GM23248 (cell line): ENCODE results near the gene BARHL2. TPM values are rescaled to one million over a fixed set of nuclear protein-coding genes. Genes with fewer than 3 reads are reported as not detected.
A peak's percentile ranks its signal among the peaks of the same experiment; 100 is the strongest.

Source experiments
- DNase-seq: peaks from one replicate; pipeline ENCODE4 v3.0.0-alpha.2; 2015
- H2AFZ ChIP-seq: fragments of 200-600 bp; sonication (generic); 2 replicates; pipeline ENCODE4 v1.6.1; 2016; ENCODE audit warnings: antibody characterized with exemption
- H3F3A ChIP-seq: fragments of 200-600 bp; sonication (generic); 2 replicates; pipeline ENCODE4 v1.6.1; 2016; ENCODE audit warnings: mild to moderate bottlenecking, antibody characterized with exemption, mixed run types; ENCODE audit not compliant: insufficient read depth
- H3K27ac ChIP-seq: fragments of 200-600 bp; sonication (generic); 2 replicates; pipeline ENCODE4 v1.5.1; 2016; ENCODE audit warnings: mild to moderate bottlenecking
- H3K27me3 ChIP-seq: fragments of 200-600 bp; sonication (generic); replicated peaks from 2 replicates; pipeline ENCODE4 v1.6.1; 2016; ENCODE audit warnings: mild to moderate bottlenecking; ENCODE audit not compliant: insufficient read depth
- H3K36me3 ChIP-seq: fragments of 200-600 bp; sonication (generic); 2 replicates; pipeline ENCODE4 v1.6.1; 2016; ENCODE audit warnings: low read depth, mild to moderate bottlenecking
- H3K4me1 ChIP-seq: fragments of 200-600 bp; sonication (generic); 2 replicates; pipeline ENCODE4 v1.6.1; 2016; ENCODE audit warnings: mild to moderate bottlenecking; ENCODE audit not compliant: insufficient read depth
- H3K4me2 ChIP-seq: fragments of 200-600 bp; sonication (generic); one replicate; pipeline ENCODE4 v1.6.1; 2016; ENCODE audit warnings: mild to moderate bottlenecking; ENCODE audit not compliant: unreplicated experiment
- H3K4me3 ChIP-seq: fragments of 200-600 bp; sonication (generic); 2 replicates; pipeline ENCODE4 v1.5.1; 2016; ENCODE audit warnings: mild to moderate bottlenecking
- H3K79me2 ChIP-seq: fragments of 200-600 bp; sonication (generic); 2 replicates; pipeline ENCODE4 v1.6.1; 2016; ENCODE audit warnings: mild to moderate bottlenecking; ENCODE audit not compliant: insufficient read depth
- H3K9ac ChIP-seq: fragments of 200-600 bp; sonication (generic); 2 replicates; pipeline ENCODE4 v1.6.1; 2016; ENCODE audit warnings: mild to moderate bottlenecking
- H3K9me2 ChIP-seq: fragments of 200-600 bp; sonication (generic); 2 replicates; pipeline ENCODE4 v1.6.1; 2016; ENCODE audit warnings: mixed run types, mild to moderate bottlenecking, moderate library complexity; ENCODE audit not compliant: insufficient read depth
- H3K9me3 ChIP-seq: fragments of 200-600 bp; sonication (generic); one replicate; pipeline ENCODE4 v1.6.1; 2017; ENCODE audit warnings: low read depth
- H4K20me1 ChIP-seq: fragments of 200-600 bp; sonication (generic); 2 replicates; pipeline ENCODE4 v1.6.0; 2016; ENCODE audit not compliant: insufficient read depth
- EZH2 ChIP-seq: fragments of 200-600 bp; sonication (generic); IDR thresholded peaks from 2 replicates; pipeline ENCODE4 v1.6.1; 2018; ENCODE audit warnings: antibody characterized with exemption, mild to moderate bottlenecking; ENCODE audit not compliant: insufficient read depth, poor library complexity, severe bottlenecking
- EZH2phosphoT487 ChIP-seq: fragments of 200-600 bp; sonication (generic); IDR thresholded peaks from 2 replicates; pipeline ENCODE4 v1.6.1; 2018; ENCODE audit warnings: antibody characterized with exemption, moderate library complexity, mild to moderate bottlenecking, low read depth; ENCODE audit not compliant: insufficient read depth
- WGBS, 2 experiments: methylation state at CpG; one replicate each; pipeline ENCODE4 v1.1.6; 2015 to 2017; ENCODE audit warnings: low lambda C conversion rate in 2 of 2, low coverage in 1 of 2; ENCODE audit errors: missing lambda C conversion rate in 2 of 2; 5-methylcytosine and 5-hydroxymethylcytosine counted together
- in situ Hi-C: fragments of 300-500 bp; cut with MboI; formaldehyde crosslinking; loops from 2 replicates; pipeline ENCODE4 v1.15.0; 2020
- polyA plus RNA-seq: library from polyadenylated mRNA; unstranded; fragments of >200 nt; fragmentation: Nextera tagmentation; extraction: Ambion mirVana; gene quantifications from 2 replicates; pipeline ENCODE4 v1.2.1, GENCODE V29; 2016
- total RNA-seq: library from RNA; depleted of rRNA; stranded (reverse); fragments of >200 nt; shearing (Covaris generic); gene quantifications from 2 replicates; pipeline ENCODE4 v1.2.3, GENCODE V29; 2014

The BARHL2 gene
- total and polyA plus RNA-seq, 2 experiments from 2014 or later: not detected

DNA sequence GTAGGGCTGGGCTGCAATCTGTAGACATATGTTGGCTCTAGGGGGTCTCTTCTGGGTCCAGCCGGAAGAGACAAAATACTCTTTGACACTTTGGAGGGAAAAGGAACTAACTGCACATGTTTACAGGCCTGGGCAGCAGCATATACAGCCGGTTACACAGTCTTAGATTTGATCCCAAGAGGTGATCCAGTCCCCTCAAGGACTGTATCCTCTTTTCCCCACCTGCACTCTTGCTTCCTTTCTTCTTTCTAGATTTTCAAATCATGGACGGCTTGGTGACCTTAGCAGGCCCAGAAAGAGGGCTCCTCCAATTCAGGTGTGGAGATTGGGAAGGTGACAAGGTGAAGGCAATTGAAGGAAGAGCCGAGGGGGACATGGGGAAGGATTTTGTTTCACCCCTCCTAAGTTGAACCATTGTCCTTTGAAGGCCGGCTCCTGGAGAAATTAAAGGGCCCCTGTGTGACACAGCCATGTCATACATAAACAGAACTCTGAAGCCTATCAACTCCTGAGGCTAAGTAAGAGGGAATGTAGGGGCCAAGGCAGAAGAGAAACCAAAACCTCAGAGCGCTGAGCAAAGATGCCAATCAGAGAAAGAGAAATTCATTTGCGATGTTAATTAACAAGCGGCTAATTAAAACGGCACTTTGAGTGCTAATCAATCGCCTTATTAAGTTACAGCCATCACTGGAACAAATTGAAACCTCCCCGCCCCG is 5.9 kb upstream of the BARHL2 start:
- DNase-seq: no peak
- WGBS, 2 experiments: 35% methylated on average over 12 of the region's 12 CpGs
- Histone ChIP-seq H4K20me1 (no peaks in the 10 kb centered on the region), H3K9me2 (no peaks in the 10 kb centered on the region), H3K4me2 (peak overlapping the region; percentile 22), H3K4me3 (peak overlapping the region; percentile 38), H3K9ac (no peak overlapping the region), H3K27me3 (peaks cover 96% of the 10 kb centered on the region), H2AFZ (no peak overlapping the region), H3K36me3 (no peaks in the 10 kb centered on the region), H3K4me1 (no peaks in the 10 kb centered on the region), H3K27ac (no peak overlapping the region), H3F3A (no peaks in the 10 kb centered on the region), H3K9me3 (no peaks in the 10 kb centered on the region), H3K79me2 (no peaks in the 10 kb centered on the region)
- TF ChIP-seq EZH2phosphoT487: 0 out of 2 replicates have a peak, but pooled peaks have one; percentile 49
- TF ChIP-seq EZH2: no peak
- in situ Hi-C loops: no loop called here

DNA sequence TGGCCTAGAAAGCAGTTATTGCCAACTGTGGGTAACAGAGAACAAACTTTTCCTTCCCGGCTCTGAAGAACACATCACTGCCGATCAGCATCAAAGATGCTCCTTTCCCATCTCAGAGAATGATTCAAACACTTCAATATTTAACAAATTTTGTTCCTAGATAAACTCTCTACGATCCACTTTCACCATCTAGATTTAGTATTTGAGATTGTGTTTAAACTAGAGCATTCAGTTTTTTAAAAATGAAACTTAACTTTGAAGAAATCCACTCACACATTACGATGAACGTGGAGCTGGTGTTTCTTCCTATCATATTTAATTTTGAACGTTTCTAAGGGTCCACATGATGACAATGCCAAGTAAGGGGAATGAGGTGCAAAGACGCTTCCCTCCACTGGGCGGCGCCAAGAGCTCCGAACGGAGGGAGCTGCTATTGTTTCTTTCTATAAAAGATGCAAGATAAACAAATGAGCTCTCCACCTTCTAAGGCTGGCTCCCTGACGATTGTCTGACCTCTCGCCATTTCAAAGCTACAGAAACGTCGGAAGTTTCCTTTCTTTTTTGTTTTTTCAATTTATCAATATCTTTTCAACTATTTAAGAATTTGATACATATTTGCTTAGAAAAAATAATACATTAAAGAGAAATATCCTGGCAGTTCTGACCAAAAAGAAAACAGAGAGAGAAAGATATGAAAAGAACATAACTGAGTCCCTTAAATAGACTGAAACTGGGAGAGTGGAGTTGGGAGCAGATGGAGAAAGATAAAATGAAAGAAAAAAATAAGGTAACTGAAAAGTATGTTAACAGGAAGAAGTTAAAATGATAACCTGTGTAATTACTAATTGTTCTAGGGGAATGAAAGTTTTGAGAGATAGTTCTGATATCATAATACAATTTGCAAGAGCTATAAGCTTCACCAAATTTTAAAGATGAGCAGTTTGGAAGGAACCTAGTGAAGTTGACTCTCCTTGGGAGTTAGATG is 4.4 kb upstream of the BARHL2 start:
- Histone ChIP-seq H3K9me3 (no peaks in the 10 kb centered on the region), H3K9ac (no peak overlapping the region), H3K36me3 (no peaks in the 10 kb centered on the region), H3K79me2 (no peaks in the 10 kb centered on the region), H3K27me3 (peaks cover 94% of the 10 kb centered on the region), H3K4me2 (no peak overlapping the region), H2AFZ (no peak overlapping the region), H3K27ac (no peak overlapping the region), H4K20me1 (no peaks in the 10 kb centered on the region), H3K4me3 (no peak overlapping the region), H3F3A (no peaks in the 10 kb centered on the region), H3K9me2 (no peaks in the 10 kb centered on the region), H3K4me1 (no peaks in the 10 kb centered on the region)
- WGBS, 2 experiments: 9 to 11% methylated on average over 15 of the region's 15 CpGs
- peak; percentile 76 for DNase-seq
- in situ Hi-C loops: no loop called here
- TF ChIP-seq EZH2phosphoT487: no peak
- peak; percentile 36 for TF ChIP-seq EZH2

DNA sequence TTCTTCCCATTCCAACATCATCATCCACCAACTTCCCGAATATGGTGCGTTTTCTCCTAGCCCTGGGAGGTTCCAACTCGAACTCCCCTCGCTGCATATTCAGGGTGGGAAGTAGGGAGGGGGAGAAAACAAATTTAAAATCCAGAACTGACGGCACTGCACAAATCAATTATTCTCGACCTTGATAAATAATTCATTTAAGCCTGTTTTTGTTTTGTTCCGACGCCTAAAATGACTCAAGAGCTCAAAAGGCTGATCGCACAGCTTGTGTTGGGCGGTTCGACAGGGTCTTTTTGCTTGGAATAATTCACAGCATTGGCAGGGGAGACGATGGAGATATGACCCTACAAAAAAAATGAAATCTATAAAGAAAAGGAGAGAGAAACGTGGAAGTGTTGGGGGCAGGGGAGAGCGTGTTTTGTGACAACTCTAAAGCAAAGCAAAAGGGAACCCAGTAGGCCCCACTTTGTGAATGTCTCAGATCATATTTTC is 3.1 kb upstream of the BARHL2 start:
- H3K4me1 ChIP-seq: no peaks in the 10 kb centered on the region
- in situ Hi-C loops: no loop called here
- no peaks in the 10 kb centered on the region for H3K9me3 ChIP-seq
- no peak overlapping the region for H3K27ac ChIP-seq
- H3K79me2 ChIP-seq: no peaks in the 10 kb centered on the region
- H3K9me2 ChIP-seq: no peaks in the 10 kb centered on the region
- TF ChIP-seq EZH2phosphoT487 (no peak), EZH2 (peak; percentile 45)
- H3F3A ChIP-seq: no peaks in the 10 kb centered on the region
- peaks cover 94% of the 10 kb centered on the region for H3K27me3 ChIP-seq
- no peaks in the 10 kb centered on the region for H3K36me3 ChIP-seq
- no peak overlapping the region for H3K4me3 ChIP-seq
- H3K9ac ChIP-seq: no peak overlapping the region
- DNase-seq: no peak
- H4K20me1 ChIP-seq: no peaks in the 10 kb centered on the region
- no peak overlapping the region for H3K4me2 ChIP-seq
- H2AFZ ChIP-seq: no peak overlapping the region
- WGBS, 2 experiments: 49 to 51% methylated on average over 14 of the region's 14 CpGs

DNA sequence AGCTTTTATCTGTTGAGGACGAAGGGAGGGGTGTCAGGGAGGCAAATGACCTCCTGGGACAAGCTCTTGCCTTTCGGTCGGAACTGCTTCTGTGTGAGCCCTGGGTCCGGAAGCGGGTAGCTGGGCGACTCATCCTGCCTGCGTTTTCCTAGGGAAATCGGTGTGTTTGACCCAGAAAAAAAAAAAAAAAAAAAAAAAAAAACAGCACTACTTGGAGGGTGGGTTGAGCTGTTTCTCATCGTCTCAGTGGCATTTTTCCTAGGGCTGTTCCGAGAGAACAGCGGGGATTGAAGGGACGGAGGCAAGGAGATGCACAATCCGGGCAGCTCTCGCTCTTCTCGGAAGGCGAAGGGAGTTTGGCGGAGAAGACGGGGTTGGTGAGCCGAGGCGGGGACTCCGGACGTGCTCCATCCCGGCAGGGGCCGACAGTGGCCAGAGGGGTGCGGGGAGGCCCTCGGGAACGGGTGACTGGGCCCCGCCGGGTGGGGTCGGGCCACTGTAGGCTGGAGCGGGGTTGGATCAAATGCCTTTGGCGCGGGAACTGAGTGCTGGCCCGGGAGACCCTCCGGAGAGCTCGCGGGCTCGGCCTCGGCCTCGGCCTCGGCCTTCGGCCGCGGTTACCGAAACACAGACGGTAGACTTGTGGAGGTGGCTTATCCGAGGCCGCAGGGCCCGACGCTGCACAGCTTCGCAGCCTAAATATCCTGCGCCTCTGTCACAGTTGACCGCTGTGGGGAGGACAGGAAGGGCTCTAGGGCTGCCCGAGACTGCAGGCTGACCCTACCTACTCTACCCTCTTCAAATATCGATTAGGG is 2.4 kb upstream of the BARHL2 start:
- DNase-seq: peak; percentile 26
- no peak overlapping the region for H3K27ac ChIP-seq
- no peak overlapping the region for H3K9ac ChIP-seq
- WGBS, 2 experiments: 21 to 23% methylated on average over 47 to 55 of the region's 55 CpGs
- H3K9me3 ChIP-seq: no peaks in the 10 kb centered on the region
- no peaks in the 10 kb centered on the region for H3K9me2 ChIP-seq
- in situ Hi-C loops: no loop called here
- H3F3A ChIP-seq: no peaks in the 10 kb centered on the region
- no peaks in the 10 kb centered on the region for H3K36me3 ChIP-seq
- no peaks in the 10 kb centered on the region for H3K79me2 ChIP-seq
- TF ChIP-seq EZH2phosphoT487: 0 out of 2 replicates have a peak, but pooled peaks have one; percentile 2
- TF ChIP-seq EZH2: no peak
- peaks cover 94% of the 10 kb centered on the region for H3K27me3 ChIP-seq
- H3K4me1 ChIP-seq: no peaks in the 10 kb centered on the region
- H4K20me1 ChIP-seq: no peaks in the 10 kb centered on the region
- no peak overlapping the region for H3K4me2 ChIP-seq
- H2AFZ ChIP-seq: no peak overlapping the region
- H3K4me3 ChIP-seq: no peak overlapping the region
